Airway epithelial cell (primary cell): ENCODE results near the gene EMILIN3. TPM values are rescaled to one million over a fixed set of nuclear protein-coding genes. Genes with fewer than 3 reads are reported as not detected.

Experiments used
- total RNA-seq: library from RNA; depleted of rRNA; stranded (reverse); fragments of >200 nt; gene quantifications from 2 replicates; pipeline ENCODE4 v1.2.3, GENCODE V29; 2015

Gene EMILIN3
- under 0.01 TPM in 1 of 2 replicates, not detected in the other for total RNA-seq

GRCh38 chr20:41366546-41367392 is at the start of gene EMILIN3:
Gene EMILIN3 (minus strand): TSS chr20:41366818. CDS start chr20:41366634, 184 bp downstream.

GRCh38 chr20:41340327-41341055 is 26.1 kb downstream of the EMILIN3 start, which contains the start of gene LPIN3:
Gene LPIN3 (plus strand): TSS chr20:41340821. CDS start chr20:41345804, 4,983 bp downstream.

GRCh38 chr20:41317546-41318270 is 48.9 kb downstream of the EMILIN3 start, which contains the start of gene ZHX3:
Gene ZHX3 (minus strand): TSS chr20:41317731. CDS start chr20:41204916, 112,815 bp downstream.

Other genes starting within 250 kb of the EMILIN3 start
- gene PLCG1, start 229.3 kb downstream of the EMILIN3 start, total RNA-seq = 48.5 and 62.0 TPM in 2 replicates
- 6.7 and 13.5 TPM in 2 replicates for gene ZHX3, start 49.1 kb downstream of the EMILIN3 start, total RNA-seq
- 6.2 and 11.7 TPM in 2 replicates for gene LPIN3, start 26.0 kb downstream of the EMILIN3 start, total RNA-seq